Stimulated activated CD4-positive, alpha-beta T cell treated with anti-CD3 and anti-CD28 coated beads, Interleukin-4, amount 100 ng/mL, for 4 hours (primary cell): ENCODE data around the gene PTPRT.

Experiments used
- DNase-seq, 2 experiments: peaks; one replicate each; pipeline ENCODE4 v3.0.0-alpha.2; 2020

PTPRT gene

DNA sequence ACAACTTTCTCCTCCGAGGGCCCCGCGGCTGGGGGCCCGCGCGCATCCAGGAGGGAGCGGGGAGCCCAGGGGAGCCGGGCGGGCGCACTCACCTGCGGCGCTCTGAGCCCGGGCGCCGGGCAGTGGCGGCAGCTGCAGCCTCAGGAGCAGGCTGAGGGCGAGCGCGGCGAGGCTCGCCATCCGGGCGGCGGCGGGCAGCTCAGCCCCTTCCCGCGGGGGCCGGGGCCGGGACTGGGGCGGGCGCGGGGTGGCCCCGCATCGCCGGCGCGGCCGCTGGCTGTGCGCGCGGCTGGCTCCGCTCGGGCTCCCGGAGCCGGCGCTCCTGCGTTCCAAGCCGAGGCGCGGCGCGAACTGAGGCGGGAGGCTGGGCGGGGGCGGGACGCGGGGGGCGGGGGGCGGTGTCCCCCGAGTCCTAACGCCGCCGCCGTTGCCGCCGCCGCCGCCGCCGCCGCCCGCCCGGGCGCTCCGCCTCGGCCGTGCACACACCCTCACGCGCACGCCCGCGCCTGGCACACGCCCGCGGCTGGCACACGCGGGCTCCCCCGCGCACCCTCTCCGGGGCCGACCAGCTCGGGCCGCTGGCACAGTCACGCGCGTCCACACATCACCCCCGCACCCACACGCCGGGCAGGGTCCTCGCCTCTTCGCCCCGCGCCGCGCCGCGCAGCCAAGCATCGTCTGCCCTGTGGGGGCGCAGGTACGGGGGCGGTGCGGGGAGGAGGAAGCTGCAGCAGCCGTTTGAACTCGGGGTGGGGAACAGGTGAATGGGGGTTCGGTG is at the start of gene PTPRT:
PTPRT (minus strand) TSS at position 353 of the 778 bp plus-strand sequence; CDS start at position 180, 173 bp downstream.
- no peak for DNase-seq

- no peak for DNase-seq
Measured at GRCh38 chr20:43238833-43239232, 49.1 kb upstream of the PTPRT start.

DNA sequence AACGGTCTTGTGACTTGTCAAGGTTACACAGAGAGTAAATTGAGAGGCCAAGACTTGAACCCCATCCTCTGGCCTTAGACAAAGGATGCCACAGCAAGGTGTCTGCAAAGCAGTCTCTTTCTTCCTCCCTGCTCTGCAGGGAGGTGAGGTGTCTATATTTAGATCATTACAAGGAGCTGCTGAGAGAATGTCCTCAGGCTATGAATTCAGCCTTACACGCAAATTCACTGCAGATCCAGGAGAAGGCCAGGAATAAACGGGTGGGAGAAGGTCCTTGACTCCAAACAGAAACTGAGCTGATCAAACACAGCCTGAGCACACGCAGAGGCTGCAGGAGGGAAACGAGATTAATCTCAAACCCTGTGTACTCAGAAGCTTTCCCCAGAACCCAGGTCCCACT is 48.6 kb upstream of the PTPRT start:
- no peak for DNase-seq

DNA sequence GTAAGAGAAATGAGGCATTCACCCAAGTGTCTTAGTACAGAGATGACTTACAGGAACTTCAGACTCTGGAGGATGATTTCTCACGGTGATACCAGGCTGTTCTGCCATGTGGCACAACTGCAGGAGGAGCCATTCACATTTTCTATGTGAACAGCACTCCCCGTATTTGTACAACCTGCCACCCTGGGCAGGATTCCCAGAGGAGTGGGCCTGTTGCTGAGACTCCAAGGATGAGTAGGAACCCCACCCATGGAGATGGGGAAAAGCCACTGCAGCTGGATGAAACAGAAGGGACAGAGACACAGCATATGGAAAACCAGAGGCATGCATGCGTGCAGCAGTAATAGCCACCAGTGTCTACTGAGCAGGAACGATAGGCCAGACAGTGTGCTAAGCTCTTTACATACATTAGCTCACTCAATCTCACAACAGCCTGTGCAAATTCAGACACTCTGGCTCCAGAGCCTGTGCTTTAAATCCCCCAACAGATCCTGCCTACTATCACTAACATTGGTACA is 48.0 kb upstream of the PTPRT start:
- DNase-seq: no peak

DNA sequence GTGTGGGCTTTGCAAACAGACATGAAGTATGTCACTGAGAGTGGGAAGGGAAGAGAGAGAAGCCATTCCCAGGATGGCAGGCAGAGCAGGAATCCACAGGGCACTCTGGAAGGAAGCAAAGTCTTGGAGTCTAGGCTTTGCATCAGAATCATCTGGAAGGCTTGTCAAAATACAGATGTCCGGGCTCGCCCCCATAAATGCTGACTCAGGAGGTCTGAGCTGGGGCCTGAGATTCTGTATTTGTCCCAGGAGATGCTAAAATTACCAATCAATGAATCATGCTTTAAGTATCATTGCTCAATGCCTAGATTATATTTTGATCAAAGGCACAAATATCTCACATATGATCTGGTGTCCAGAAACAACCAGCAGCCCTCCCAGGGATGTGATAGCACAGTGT is 46.3 kb upstream of the PTPRT start:
- DNase-seq: no peak

- DNase-seq: no peak
Measured at GRCh38 chr20:43231829-43232228, 42.1 kb upstream of the PTPRT start.

GRCh38 chr20:43229696-43230095 is 40.0 kb upstream of the PTPRT start:
- no peak for DNase-seq

GRCh38 chr20:43220612-43221011 is 30.9 kb upstream of the PTPRT start:
- no peak for DNase-seq

DNA sequence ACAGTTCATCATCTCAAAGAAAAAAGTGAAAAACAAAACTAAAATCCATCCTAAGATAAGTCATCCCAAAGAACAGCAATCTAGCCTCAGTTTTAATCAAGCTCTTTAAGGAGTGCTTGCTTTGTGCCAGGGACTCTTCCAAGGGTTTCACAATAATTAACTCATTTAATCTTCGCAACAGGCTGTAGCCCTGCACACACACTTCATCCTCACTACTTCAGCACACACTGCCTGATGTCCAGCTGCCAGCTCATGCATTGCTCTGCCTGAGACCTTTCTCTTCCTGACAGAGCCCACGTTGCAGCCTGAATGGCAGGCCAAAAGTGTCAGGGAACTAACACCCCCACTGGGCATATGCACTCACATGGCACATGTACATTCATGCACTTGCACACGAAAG is 21.2 kb upstream of the PTPRT start:
- no peak for DNase-seq

GRCh38 chr20:43209831-43210230 is 20.1 kb upstream of the PTPRT start:
- DNase-seq: no peak

GRCh38 chr20:43205699-43206098 is 16.0 kb upstream of the PTPRT start:
- DNase-seq: no peak

DNA sequence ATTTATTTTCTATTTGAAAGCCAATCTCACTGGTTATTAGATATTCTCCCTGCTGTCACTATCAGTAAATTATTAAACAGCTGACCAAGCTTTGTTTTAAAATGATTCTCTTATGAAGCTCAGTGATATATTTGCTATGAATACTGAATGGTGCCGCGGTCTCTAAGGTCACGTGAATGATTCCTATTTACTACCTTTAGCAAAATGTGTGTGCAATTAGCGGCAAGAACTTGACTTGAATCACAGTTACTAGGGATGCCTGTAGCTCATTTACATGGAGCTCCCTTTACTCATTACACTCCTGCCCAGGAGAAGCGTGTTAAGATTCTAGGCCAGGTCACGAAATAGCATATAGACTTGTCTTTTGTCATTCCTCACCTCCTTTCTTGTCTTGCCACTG is 12.4 kb upstream of the PTPRT start:
- DNase-seq: no peak

DNA sequence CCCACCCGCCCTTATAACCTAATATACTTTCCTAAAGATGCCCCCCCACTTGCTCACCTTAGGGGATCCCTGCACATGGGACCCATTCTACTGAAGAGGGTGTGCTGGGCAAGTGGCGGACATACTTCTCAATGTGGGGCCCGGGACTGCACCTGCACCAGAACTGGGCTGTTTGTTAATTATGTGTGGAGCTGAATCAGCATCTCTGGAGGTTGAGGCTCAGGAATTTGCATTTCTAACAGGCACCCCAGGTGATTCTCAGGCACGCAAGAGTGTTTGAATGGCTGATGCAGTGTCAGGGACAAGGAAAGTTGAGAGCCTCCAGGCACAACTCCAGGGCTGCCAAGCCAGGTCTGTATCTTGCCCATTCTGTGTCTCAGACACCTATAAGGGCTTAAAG is 8.9 kb upstream of the PTPRT start:
- no peak for DNase-seq

- DNase-seq: no peak
Measured at GRCh38 chr20:43196243-43196642, 6.5 kb upstream of the PTPRT start.

- no peak for DNase-seq
Measured at GRCh38 chr20:43194137-43194536, 4.4 kb upstream of the PTPRT start.

DNA sequence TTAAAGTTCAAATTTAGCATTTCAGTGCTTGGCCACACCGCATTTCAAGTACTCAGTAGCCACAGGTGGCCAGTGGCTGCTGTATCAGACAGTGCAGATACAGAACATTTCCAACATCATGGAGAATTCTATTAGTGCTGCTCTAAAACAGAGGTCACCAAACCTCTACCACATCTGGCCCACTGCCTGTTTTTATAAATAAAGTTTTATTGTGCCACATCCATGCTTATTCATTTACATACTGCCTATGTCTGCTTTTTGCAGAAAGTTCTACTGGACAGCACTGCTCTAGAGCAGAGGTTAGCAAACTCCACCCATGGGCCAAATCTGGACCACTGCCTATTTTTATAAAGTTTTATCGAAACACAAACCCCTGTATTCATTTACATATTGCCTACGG is 3.7 kb upstream of the PTPRT start:
- no peak for DNase-seq

- DNase-seq: no peak
Measured at GRCh38 chr20:43191946-43192863, 2.5 kb upstream of the PTPRT start.

DNA sequence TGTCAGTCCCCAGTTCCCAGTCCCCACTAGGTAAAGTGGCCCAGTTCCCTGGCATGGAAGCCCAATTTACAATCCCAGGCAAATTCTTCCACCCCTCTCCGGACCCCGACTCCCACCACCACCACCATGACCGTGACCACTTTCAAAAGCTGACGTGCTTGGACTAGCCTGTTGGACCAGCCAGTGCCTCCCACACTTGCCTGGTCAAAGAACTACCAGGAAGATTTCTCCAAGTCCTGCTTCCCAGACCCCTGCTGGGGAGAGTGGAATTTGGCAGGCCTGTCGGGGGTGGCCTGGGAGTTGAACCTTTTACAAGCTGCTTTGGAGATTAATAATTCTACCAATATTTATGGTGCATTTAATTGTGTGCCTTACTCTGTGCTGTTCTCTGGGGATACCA is 1.4 kb upstream of the PTPRT start:
- no peak for DNase-seq

- no peak for DNase-seq
Measured at GRCh38 chr20:43190332-43190953, 737 bp upstream of the PTPRT start.

DNA sequence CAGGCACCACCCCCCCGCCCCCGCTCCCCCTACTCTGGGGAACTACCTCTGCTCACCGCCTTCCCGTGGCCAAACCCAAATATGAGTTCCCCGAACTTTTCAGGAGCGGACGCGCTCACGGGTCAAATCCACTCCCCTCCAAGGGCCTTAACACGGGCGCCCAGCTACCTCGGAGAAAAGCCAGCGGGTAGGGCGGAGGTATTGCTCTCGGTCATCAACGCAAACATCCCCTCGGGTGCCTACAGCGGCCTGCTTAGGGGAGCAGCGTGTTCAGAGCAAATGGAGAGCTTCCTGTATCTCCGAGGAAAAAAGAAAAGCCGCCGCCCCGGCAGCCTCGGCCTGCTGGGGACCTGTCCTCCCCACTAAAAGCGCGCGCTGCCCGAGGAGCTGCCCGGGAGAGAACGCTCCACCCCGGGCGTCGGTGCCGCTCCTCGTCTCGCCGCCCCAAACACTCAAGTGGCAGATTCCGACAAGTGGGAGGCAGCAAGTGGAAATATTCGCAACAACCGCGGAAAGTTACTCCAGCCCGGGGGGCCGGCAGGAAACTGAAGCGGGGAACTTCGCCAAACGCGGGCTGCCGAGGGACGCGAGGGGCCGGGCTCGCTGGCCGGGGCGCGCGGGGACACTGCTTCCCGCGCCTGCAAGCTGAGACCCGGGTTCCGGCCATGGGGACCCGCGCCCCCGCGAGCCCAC is 699 bp downstream of the PTPRT start:
- no peak for DNase-seq

DNA sequence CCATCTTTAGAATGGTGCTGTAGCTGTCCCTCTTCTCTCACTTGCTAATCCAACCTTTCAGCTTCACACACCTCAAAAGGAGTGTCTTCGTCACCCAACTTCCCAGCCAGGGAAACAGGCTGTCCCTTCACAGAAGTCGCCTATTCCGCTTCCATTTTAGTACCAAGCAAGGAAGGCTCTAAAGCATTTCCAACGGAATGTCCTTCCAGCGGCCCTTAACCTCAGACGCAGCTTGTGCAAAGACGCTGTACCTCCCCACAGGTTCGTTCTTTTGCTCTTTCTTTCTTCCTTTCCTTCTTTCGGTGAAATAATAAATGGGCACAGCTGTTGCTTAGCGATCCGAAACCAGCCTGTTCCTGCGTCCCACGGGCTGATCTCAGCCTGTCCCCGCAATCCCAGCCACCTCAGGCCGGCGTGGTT is 1.5 kb downstream of the PTPRT start:
- no peak for DNase-seq

- DNase-seq: peak; percentile 17 to 49
Measured at GRCh38 chr20:43187476-43188233, 2.1 kb downstream of the PTPRT start.
